A549 (cell line): ENCODE measurements around the gene RET. TPM values are rescaled to one million over a fixed set of nuclear protein-coding genes. Genes with fewer than 3 reads are reported as not detected.

Experiments
- ATAC-seq, 2 experiments: fragments of 200-7000 bp in 1 of 2; fragments of >200 bp in 1 of 2; cut with Nextera tagmentation in 1 of 2; cut with Tn5 transposase in 1 of 2; 3 replicates each; pipeline versions ENCODE4 v1.8.0 to v1.9.1; 2018 to 2020; ENCODE audit warnings: mild to moderate bottlenecking in 1 of 2, moderate library complexity in 1 of 2
- CTCF ChIA-PET: fragments of 300-600 bp; sonication (Branson Sonifier 250); formaldehyde crosslinking; extraction: SDS; loops from one replicate; lab custom pipeline; 2021; ENCODE audit warnings: antibody characterized with exemption, inconsistent platforms; lab: Yijun Ruan, JAX
- POLR2A ChIA-PET: fragments of 350-600 bp; formaldehyde crosslinking; extraction: SDS; loops from one replicate; lab custom pipeline; 2021; ENCODE audit warnings: antibody characterized with exemption, inconsistent platforms; lab: Yijun Ruan, JAX
- DNase-seq, 2 experiments: peaks; one replicate each; pipeline versions ENCODE4 v3.0.0 to v3.0.0-alpha.2; 2011 to 2016; ENCODE audit warnings: low read depth in 1 of 2, low spot score in 1 of 2
- FAIRE-seq: peaks from 2 replicates; lab custom pipeline; 2011; peaks lifted over from hg19 to GRCh38; lab: Jason Lieb, UNC
- H3K27ac ChIP-seq, 2 experiments: fragments of >200 bp; sonication (Bioruptor Twin); formaldehyde crosslinking; 3 replicates each; pipeline ENCODE4 v1.5.1; 2016 to 2017
- H3K4me1 ChIP-seq: fragments of >200 bp; sonication (Bioruptor Twin); formaldehyde crosslinking; 3 replicates; pipeline ENCODE4 v1.6.1; 2016
- H3K4me2 ChIP-seq: fragments of >200 bp; sonication (Bioruptor Twin); formaldehyde crosslinking; 3 replicates; pipeline ENCODE4 v1.6.1; 2016
- H3K4me3 ChIP-seq: fragments of >200 bp; sonication (Bioruptor Twin); formaldehyde crosslinking; 3 replicates; pipeline ENCODE4 v1.5.1; 2016
- H3K9me3 ChIP-seq: fragments of >200 bp; sonication (Bioruptor Twin); formaldehyde crosslinking; 3 replicates; pipeline ENCODE4 v1.6.1; 2016
- ATOH8 ChIP-seq: fragments of 250-450 bp; sonication (Bioruptor Pico); IDR thresholded peaks from 2 replicates; pipeline ENCODE4 v1.5.0; 2020; ENCODE audit warnings: low read depth, mild to moderate bottlenecking, moderate library complexity
- CBX8 ChIP-seq: fragments of 200-600 bp; sonication (generic); IDR thresholded peaks from 2 replicates; pipeline ENCODE4 v1.6.1; 2016
- CEBPB ChIP-seq, 2 experiments: fragments of >200 bp in 1 of 2; sonication (Bioruptor Twin) in 1 of 2; formaldehyde crosslinking in 1 of 2; IDR thresholded peaks; 2 replicates each; pipeline ENCODE4 v1.6.1; 2012 to 2016
- EHF ChIP-seq: fragments of 250-450 bp; sonication (Bioruptor Pico); IDR thresholded peaks from 2 replicates; pipeline ENCODE4 v1.5.0; 2020; ENCODE audit warnings: mild to moderate bottlenecking
- EHMT2 ChIP-seq: fragments of 200-600 bp; sonication (generic); IDR thresholded peaks from 2 replicates; pipeline ENCODE4 v1.6.1; 2016; ENCODE audit warnings: antibody characterized with exemption, low read depth, mild to moderate bottlenecking, moderate library complexity
- FOXS1 ChIP-seq: fragments of 250-450 bp; sonication (Bioruptor Pico); IDR thresholded peaks from 2 replicates; pipeline ENCODE4 v1.5.0; 2020; ENCODE audit warnings: mild to moderate bottlenecking, moderate library complexity
- GATA3 ChIP-seq: IDR thresholded peaks from 2 replicates; pipeline ENCODE4 v1.6.1; 2012; ENCODE audit warnings: borderline replicate concordance
- HOXA7 ChIP-seq: fragments of 250-450 bp; sonication (Bioruptor Pico); IDR thresholded peaks from 2 replicates; pipeline ENCODE4 v1.5.0; 2020; ENCODE audit warnings: mild to moderate bottlenecking, moderate library complexity
- JUN ChIP-seq, 2 experiments: fragments of >200 bp; sonication (Bioruptor Twin); formaldehyde crosslinking; IDR thresholded peaks; 2 replicates in 1 of 2; 3 replicates in 1 of 2; pipeline ENCODE4 v1.6.1; 2016 to 2017
- JUNB ChIP-seq: fragments of >200 bp; sonication (Bioruptor Twin); formaldehyde crosslinking; IDR thresholded peaks from 2 replicates; pipeline ENCODE4 v1.6.1; 2016
- MAFK ChIP-seq: fragments of 450-650 bp; IDR thresholded peaks from 2 replicates; pipeline ENCODE4 v1.6.1; 2014; ENCODE audit not compliant: partially characterized antibody
- NPAS2 ChIP-seq: fragments of 250-450 bp; sonication (Bioruptor Pico); IDR thresholded peaks from 2 replicates; pipeline ENCODE4 v1.8.0; 2022; ENCODE audit warnings: mild to moderate bottlenecking, moderate library complexity, borderline replicate concordance
- PHF8 ChIP-seq: fragments of 200-600 bp; sonication (generic); IDR thresholded peaks from 2 replicates; pipeline ENCODE4 v1.6.1; 2016; ENCODE audit warnings: low read depth, mild to moderate bottlenecking, antibody characterized with exemption, moderate library complexity, borderline replicate concordance
- POLR2A ChIP-seq: IDR thresholded peaks from 2 replicates; pipeline ENCODE4 v1.6.1; 2012; ENCODE audit warnings: mild to moderate bottlenecking, low read length
- POLR2AphosphoS2 ChIP-seq: conservative IDR thresholded peaks from 2 replicates; pipeline ENCODE4 v1.6.1; 2012; ENCODE audit warnings: low read length, improper control_type of control experiment, inconsistent platforms
- RFX5 ChIP-seq: fragments of 450-650 bp; IDR thresholded peaks from 2 replicates; pipeline ENCODE4 v1.7.1; 2014; ENCODE audit warnings: antibody characterized with exemption, mild to moderate bottlenecking, moderate library complexity
- SMC3 ChIP-seq: fragments of >200 bp; sonication (Bioruptor Twin); formaldehyde crosslinking; IDR thresholded peaks from 3 replicates; pipeline ENCODE4 v1.6.1; 2018; ENCODE audit warnings: inconsistent platforms
- ZFP36 ChIP-seq: fragments of 450-650 bp; IDR thresholded peaks from 2 replicates; pipeline ENCODE4 v1.6.1; 2014; ENCODE audit warnings: borderline replicate concordance; ENCODE audit not compliant: partially characterized antibody
- ZNF302 ChIP-seq: fragments of 250-450 bp; sonication (Bioruptor Pico); IDR thresholded peaks from 2 replicates; pipeline ENCODE4 v1.9.0; 2021; ENCODE audit warnings: inconsistent platforms, mild to moderate bottlenecking, moderate library complexity
- WGBS: methylation state at CpG from one replicate; pipeline ENCODE4 v1.1.6; 2017; ENCODE audit errors: missing lambda C conversion rate; 5-methylcytosine and 5-hydroxymethylcytosine counted together
- polyA plus RNA-seq, 4 experiments: library from polyadenylated mRNA; depleted of rRNA in 3 of 4; stranded (reverse); fragments of >200 nt; fragmentation: RNase III in 1 of 4; extraction: RNeasy Plus Mini Kit Qiagen cat#74134 plus additional on column Dnase treatment in 1 of 4; gene quantifications; 2 replicates in 3 of 4; 3 replicates in 1 of 4; pipeline ENCODE4 v1.2.3, GENCODE V29; 2011 to 2017
- TF ChIP-seq, protein P1 (sequence below): fragments of 250-450 bp; sonication (Bioruptor Pico); IDR thresholded peaks from 2 replicates; pipeline ENCODE4 v1.5.0; 2021; ENCODE audit warnings: mild to moderate bottlenecking, moderate library complexity, borderline replicate concordance
- TF ChIP-seq, protein P2 (sequence below): fragments of 150-350 bp; IDR thresholded peaks from 2 replicates; pipeline ENCODE4 v1.6.1; 2014; ENCODE audit warnings: low read depth, mild to moderate bottlenecking, low read length
- TF ChIP-seq, protein P3 (sequence below): fragments of >200 bp; sonication (Bioruptor Twin); formaldehyde crosslinking; IDR thresholded peaks from 3 replicates; pipeline ENCODE4 v1.5.1; 2016
- TF ChIP-seq, protein P4 (sequence below): fragments of 200-600 bp; sonication (generic); IDR thresholded peaks from 2 replicates; pipeline ENCODE4 v1.6.1; 2016; ENCODE audit warnings: antibody characterized with exemption, mild to moderate bottlenecking, moderate library complexity

Gene RET
- polyA plus RNA-seq, 2 of the 4 experiments (the other 2 are of a cell fraction) = 0.08 to 0.41 TPM

DNA sequence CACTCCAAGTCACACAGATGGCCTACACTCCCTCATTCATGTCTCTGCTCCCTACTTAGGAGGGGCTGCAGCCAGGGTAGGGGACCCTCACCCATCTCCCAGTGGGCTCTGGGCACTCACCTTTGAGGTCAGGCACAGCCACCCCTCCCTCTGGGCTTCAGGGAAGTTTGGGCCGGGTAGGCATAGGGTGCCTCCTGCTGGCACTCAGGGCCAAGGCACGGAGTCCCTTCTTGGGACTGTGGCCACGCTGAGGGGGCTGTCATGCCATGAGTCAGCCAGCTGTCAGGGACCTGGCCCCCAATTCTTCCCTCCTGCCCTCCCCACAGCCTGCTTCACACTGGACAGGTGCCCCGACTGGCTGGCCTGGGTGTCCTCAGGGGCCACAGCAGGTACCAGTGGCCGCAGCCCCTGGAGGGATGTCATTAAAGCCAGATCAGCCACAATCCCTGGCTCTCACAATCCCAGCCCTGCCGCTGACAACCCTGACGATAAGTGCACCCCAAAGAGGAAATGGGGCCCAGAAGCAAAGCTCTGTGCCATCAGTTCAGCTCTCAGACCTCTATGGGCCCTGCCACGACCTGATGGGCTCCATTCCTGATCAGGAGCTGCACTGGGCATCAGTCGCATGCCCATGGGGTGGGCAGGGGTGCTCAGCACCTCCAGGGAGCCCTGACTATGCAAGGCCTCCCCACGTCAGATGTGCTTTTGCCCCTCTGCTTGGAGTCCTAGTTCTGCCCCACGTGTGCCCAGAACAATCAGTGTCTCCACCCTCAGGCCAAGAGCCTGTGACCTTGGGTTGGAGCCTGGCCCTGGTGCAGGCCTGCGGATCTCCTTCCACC, 34.1 kb upstream of the RET start:
- POLR2A ChIA-PET = no interaction called here
- CTCF ChIA-PET = no interaction called here
- no peak for FAIRE-seq
- peaks cover 6% of the 10 kb centered on the region; the same call in 1 of the 3 replicates for H3K4me1 ChIP-seq
- no peak for ATAC-seq
- no peak overlapping the region for H3K27ac ChIP-seq
- no peak for DNase-seq
- H3K4me3 ChIP-seq = no peak overlapping the region
- H3K9me3 ChIP-seq = no peaks in the 10 kb centered on the region
- WGBS = 55% methylated on average over 9 of the region's 12 CpGs
- H3K4me2 ChIP-seq = no peak overlapping the region
- no peak for TF ChIP-seq RFX5
- TF ChIP-seq SMC3 = no peak
- no peak for TF ChIP-seq JUN (IDR thresholded peaks at IDR 0.05)
- no peak for TF ChIP-seq GATA3
- no peak for TF ChIP-seq FOXS1 (CRISPR knock-in tag)
- TF ChIP-seq JUNB = no peak
- TF ChIP-seq CEBPB (IDR thresholded peaks at IDR 0.05) = no peak
- TF ChIP-seq CBX8 = no peak
- TF ChIP-seq POLR2A = no peak
- TF ChIP-seq, protein P1, sequence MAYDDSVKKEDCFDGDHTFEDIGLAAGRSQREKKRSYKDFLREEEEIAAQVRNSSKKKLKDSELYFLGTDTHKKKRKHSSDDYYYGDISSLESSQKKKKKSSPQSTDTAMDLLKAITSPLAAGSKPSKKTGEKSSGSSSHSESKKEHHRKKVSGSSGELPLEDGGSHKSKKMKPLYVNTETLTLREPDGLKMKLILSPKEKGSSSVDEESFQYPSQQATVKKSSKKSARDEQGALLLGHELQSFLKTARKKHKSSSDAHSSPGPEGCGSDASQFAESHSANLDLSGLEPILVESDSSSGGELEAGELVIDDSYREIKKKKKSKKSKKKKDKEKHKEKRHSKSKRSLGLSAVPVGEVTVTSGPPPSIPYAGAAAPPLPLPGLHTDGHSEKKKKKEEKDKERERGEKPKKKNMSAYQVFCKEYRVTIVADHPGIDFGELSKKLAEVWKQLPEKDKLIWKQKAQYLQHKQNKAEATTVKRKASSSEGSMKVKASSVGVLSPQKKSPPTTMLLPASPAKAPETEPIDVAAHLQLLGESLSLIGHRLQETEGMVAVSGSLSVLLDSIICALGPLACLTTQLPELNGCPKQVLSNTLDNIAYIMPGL (CRISPR knock-in tag) = no peak

GRCh38 chr10:43043342-43043772, 33.5 kb upstream of the RET start:
- no peak overlapping the region for H3K4me2 ChIP-seq
- WGBS = 19% methylated on average over 2 of the region's 9 CpGs
- no peak for DNase-seq
- POLR2A ChIA-PET = no interaction called here
- ATAC-seq = no peak
- H3K9me3 ChIP-seq = no peaks in the 10 kb centered on the region
- CTCF ChIA-PET = interaction anchor here (2.1 kb wide), 1 partner anchor 10 kb away, joined by 5 read pairs; no protein-coding TSS in a partner anchor
- no peak for FAIRE-seq
- H3K27ac ChIP-seq = no peak overlapping the region
- no peak overlapping the region for H3K4me3 ChIP-seq
- peaks cover 6% of the 10 kb centered on the region; the same call in 1 of the 3 replicates for H3K4me1 ChIP-seq
- TF ChIP-seq, protein P2, sequence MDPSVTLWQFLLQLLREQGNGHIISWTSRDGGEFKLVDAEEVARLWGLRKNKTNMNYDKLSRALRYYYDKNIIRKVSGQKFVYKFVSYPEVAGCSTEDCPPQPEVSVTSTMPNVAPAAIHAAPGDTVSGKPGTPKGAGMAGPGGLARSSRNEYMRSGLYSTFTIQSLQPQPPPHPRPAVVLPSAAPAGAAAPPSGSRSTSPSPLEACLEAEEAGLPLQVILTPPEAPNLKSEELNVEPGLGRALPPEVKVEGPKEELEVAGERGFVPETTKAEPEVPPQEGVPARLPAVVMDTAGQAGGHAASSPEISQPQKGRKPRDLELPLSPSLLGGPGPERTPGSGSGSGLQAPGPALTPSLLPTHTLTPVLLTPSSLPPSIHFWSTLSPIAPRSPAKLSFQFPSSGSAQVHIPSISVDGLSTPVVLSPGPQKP = no peak
- TF ChIP-seq POLR2AphosphoS2 = no peak
- TF ChIP-seq, protein P3, sequence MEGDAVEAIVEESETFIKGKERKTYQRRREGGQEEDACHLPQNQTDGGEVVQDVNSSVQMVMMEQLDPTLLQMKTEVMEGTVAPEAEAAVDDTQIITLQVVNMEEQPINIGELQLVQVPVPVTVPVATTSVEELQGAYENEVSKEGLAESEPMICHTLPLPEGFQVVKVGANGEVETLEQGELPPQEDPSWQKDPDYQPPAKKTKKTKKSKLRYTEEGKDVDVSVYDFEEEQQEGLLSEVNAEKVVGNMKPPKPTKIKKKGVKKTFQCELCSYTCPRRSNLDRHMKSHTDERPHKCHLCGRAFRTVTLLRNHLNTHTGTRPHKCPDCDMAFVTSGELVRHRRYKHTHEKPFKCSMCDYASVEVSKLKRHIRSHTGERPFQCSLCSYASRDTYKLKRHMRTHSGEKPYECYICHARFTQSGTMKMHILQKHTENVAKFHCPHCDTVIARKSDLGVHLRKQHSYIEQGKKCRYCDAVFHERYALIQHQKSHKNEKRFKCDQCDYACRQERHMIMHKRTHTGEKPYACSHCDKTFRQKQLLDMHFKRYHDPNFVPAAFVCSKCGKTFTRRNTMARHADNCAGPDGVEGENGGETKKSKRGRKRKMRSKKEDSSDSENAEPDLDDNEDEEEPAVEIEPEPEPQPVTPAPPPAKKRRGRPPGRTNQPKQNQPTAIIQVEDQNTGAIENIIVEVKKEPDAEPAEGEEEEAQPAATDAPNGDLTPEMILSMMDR = no peak
- TF ChIP-seq ZFP36 = no peak
- no peak for TF ChIP-seq JUNB
- TF ChIP-seq HOXA7 (CRISPR knock-in tag) = no peak
- TF ChIP-seq EHF (CRISPR knock-in tag) = no peak
- TF ChIP-seq, protein P4, sequence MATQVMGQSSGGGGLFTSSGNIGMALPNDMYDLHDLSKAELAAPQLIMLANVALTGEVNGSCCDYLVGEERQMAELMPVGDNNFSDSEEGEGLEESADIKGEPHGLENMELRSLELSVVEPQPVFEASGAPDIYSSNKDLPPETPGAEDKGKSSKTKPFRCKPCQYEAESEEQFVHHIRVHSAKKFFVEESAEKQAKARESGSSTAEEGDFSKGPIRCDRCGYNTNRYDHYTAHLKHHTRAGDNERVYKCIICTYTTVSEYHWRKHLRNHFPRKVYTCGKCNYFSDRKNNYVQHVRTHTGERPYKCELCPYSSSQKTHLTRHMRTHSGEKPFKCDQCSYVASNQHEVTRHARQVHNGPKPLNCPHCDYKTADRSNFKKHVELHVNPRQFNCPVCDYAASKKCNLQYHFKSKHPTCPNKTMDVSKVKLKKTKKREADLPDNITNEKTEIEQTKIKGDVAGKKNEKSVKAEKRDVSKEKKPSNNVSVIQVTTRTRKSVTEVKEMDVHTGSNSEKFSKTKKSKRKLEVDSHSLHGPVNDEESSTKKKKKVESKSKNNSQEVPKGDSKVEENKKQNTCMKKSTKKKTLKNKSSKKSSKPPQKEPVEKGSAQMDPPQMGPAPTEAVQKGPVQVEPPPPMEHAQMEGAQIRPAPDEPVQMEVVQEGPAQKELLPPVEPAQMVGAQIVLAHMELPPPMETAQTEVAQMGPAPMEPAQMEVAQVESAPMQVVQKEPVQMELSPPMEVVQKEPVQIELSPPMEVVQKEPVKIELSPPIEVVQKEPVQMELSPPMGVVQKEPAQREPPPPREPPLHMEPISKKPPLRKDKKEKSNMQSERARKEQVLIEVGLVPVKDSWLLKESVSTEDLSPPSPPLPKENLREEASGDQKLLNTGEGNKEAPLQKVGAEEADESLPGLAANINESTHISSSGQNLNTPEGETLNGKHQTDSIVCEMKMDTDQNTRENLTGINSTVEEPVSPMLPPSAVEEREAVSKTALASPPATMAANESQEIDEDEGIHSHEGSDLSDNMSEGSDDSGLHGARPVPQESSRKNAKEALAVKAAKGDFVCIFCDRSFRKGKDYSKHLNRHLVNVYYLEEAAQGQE = no peak
- no peak for TF ChIP-seq NPAS2
- no peak for TF ChIP-seq ZNF302
- no peak for TF ChIP-seq PHF8
- no peak for TF ChIP-seq FOXS1 (CRISPR knock-in tag)
- TF ChIP-seq EHMT2 = no peak
- TF ChIP-seq, protein P1 (CRISPR knock-in tag) = no peak
- TF ChIP-seq ATOH8 (CRISPR knock-in tag) = no peak
- TF ChIP-seq MAFK = no peak
